Vagina (tissue), 2 donors: ENCODE results near the gene HELZ. TPM values are rescaled to one million over a fixed set of nuclear protein-coding genes. Genes with fewer than 3 reads are reported as not detected.
"Not testable (repeated sequence)": the region's sequence is repeated elsewhere in the genome, so short reads cannot be mapped to it uniquely, and the experiment has no call there.

ENCODE experiments used
- DNase-seq, 2 donors: peaks; one replicate each; pipeline ENCODE4 v3.0.0-alpha.2; 2017; ENCODE audit errors: extremely low spot score in 2 of 2
- H3K27ac ChIP-seq: fragments of 200-600 bp; sonication (generic); one replicate; pipeline ENCODE4 v1.5.1; 2019
- H3K27me3 ChIP-seq: fragments of 200-600 bp; sonication (generic); one replicate; pipeline ENCODE4 v1.5.1; 2019
- H3K36me3 ChIP-seq, 2 donors: fragments of 200-600 bp; sonication (generic); one replicate each; pipeline ENCODE4 v1.5.1; 2017 to 2019
- H3K4me1 ChIP-seq: fragments of 200-600 bp; sonication (generic); one replicate; pipeline ENCODE4 v1.5.1; 2019
- H3K4me3 ChIP-seq, 2 donors: fragments of 200-600 bp; sonication (generic); 1 replicate in 1 of 2; 2 replicates in 1 of 2; pipeline ENCODE4 v1.5.1; 2016 to 2019
- H3K9me3 ChIP-seq: fragments of 200-600 bp; sonication (generic); one replicate; pipeline ENCODE4 v1.5.1; 2019
- POLR2A ChIP-seq, 2 donors: fragments of 450-650 bp; IDR thresholded peaks; one replicate each; pipeline ENCODE4 v1.6.1; 2017; ENCODE audit warnings: antibody characterized with exemption in 2 of 2, mild to moderate bottlenecking in 2 of 2, moderate library complexity in 2 of 2
- POLR2AphosphoS5 ChIP-seq, 2 donors: sonication (generic); formaldehyde crosslinking; IDR thresholded peaks; one replicate each; pipeline ENCODE4 v1.9.0; 2017; ENCODE audit warnings: antibody characterized with exemption in 2 of 2, mild to moderate bottlenecking in 2 of 2, low read depth in 1 of 2; ENCODE audit not compliant: insufficient read depth in 1 of 2
- intact Hi-C: fragments of 100-400 bp; cut with DNase I; formaldehyde crosslinking; loops from one replicate; pipeline ENCODE4 v1.15.1; 2023
- total RNA-seq: library from RNA; depleted of rRNA; stranded (reverse); fragments of >200 nt; gene quantifications from one replicate; pipeline ENCODE4 v1.2.3, GENCODE V29; 2016
- TF ChIP-seq, protein P1 (sequence below), 3 experiments: fragments of 450-650 bp in 2 of 3; fragments of 200-600 bp in 1 of 3; sonication (generic) in 1 of 3; IDR thresholded peaks; one replicate each; pipeline ENCODE4 v1.5.1; 2017 to 2019; ENCODE audit warnings: antibody characterized with exemption in 3 of 3, mild to moderate bottlenecking in 2 of 3, moderate library complexity in 2 of 3

Gene HELZ
- total RNA-seq, 1 donor from 2014 or later, result 31.4 TPM

GRCh38 chr17:67107171-67107570 is 137.8 kb downstream of the HELZ start:
- Histone ChIP-seq H3K4me3 (no peak overlapping the region), H3K27ac (no peak overlapping the region), H3K27me3 (no peaks in the 10 kb centered on the region), H3K36me3 (peaks cover 5 to 30% of the 10 kb centered on the region in 2 donors), H3K4me1 (peaks cover 7% of the 10 kb centered on the region), H3K9me3 (no peaks in the 10 kb centered on the region)
- DNase-seq, result no peak
- intact Hi-C loops, result no loop called here
- TF ChIP-seq POLR2A (IDR thresholded peaks at IDR 0.05), result no peak
- TF ChIP-seq POLR2AphosphoS5 (IDR thresholded peaks at IDR 0.05; ENCODE audit: insufficient read depth in 1 of 2, low read depth in 1 of 2), result no peak
- TF ChIP-seq, protein P1, sequence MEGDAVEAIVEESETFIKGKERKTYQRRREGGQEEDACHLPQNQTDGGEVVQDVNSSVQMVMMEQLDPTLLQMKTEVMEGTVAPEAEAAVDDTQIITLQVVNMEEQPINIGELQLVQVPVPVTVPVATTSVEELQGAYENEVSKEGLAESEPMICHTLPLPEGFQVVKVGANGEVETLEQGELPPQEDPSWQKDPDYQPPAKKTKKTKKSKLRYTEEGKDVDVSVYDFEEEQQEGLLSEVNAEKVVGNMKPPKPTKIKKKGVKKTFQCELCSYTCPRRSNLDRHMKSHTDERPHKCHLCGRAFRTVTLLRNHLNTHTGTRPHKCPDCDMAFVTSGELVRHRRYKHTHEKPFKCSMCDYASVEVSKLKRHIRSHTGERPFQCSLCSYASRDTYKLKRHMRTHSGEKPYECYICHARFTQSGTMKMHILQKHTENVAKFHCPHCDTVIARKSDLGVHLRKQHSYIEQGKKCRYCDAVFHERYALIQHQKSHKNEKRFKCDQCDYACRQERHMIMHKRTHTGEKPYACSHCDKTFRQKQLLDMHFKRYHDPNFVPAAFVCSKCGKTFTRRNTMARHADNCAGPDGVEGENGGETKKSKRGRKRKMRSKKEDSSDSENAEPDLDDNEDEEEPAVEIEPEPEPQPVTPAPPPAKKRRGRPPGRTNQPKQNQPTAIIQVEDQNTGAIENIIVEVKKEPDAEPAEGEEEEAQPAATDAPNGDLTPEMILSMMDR (IDR thresholded peaks at IDR 0.05), result no peak

DNA sequence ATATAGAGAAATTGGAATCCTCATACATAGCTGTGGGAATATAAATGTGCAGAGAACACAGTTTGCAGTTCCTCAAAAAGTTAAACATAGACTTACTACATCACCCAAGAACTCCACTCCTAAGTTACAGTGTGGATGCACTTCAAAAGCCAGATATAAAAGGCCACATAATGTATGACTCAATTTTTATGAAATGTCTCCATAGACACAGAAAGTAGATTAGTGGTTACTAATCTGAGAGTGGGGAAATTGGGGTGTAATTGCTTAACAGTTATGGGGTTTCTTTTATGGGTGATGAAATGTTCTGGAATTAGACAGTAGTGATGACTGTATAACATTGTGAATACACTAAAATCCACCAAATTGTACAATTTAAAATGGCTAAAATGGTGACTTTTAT is 139.8 kb downstream of the HELZ start:
- no peak overlapping the region for H3K4me3 ChIP-seq
- TF ChIP-seq POLR2AphosphoS5 (IDR thresholded peaks at IDR 0.05; ENCODE audit: insufficient read depth in 1 of 2, low read depth in 1 of 2) (no peak), POLR2A (IDR thresholded peaks at IDR 0.05) (no peak)
- TF ChIP-seq, protein P1 (IDR thresholded peaks at IDR 0.05), result no peak
- no peaks in the 10 kb centered on the region for H3K27me3 ChIP-seq
- DNase-seq, result no peak
- no peak overlapping the region for H3K27ac ChIP-seq
- intact Hi-C loops, result no loop called here
- H3K4me1 ChIP-seq, result peaks cover 7% of the 10 kb centered on the region
- no peaks in the 10 kb centered on the region for H3K9me3 ChIP-seq
- peaks cover 5 to 29% of the 10 kb centered on the region in 2 donors for H3K36me3 ChIP-seq

DNA sequence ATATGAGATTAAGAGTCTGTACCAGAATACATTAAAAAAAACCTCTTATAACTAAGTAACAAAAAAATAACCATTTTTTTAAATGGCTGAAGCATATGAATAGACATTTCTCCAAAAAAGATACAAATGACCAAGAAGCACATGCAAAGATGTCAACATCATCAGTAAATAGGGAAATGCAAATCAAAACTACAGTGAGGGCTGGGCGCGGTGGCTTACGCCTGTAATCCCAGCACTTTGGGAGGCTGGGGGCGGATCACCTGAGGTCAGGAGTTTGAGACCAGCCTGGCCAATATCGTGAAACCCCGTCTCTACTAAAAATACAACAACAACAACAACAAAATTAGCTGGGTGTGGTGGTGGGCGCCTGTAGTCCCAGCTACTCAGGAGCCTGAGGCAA is 140.4 kb downstream of the HELZ start:
- H3K27ac ChIP-seq, DNase-seq, H3K4me3 ChIP-seq, H3K27me3 ChIP-seq, H3K4me1 ChIP-seq, H3K9me3 ChIP-seq, intact Hi-C loops: not testable (repeated sequence)
- H3K36me3 ChIP-seq, result peaks cover 5 to 29% of the 10 kb centered on the region in 2 donors

GRCh38 chr17:67098006-67098405 is 147.0 kb downstream of the HELZ start:
- DNase-seq, result no peak
- Histone ChIP-seq H3K4me1 (peaks cover 2% of the 10 kb centered on the region), H3K27me3 (no peaks in the 10 kb centered on the region), H3K9me3 (no peaks in the 10 kb centered on the region), H3K27ac (no peak overlapping the region), H3K36me3 (no peaks in the 10 kb centered on the region), H3K4me3 (no peak overlapping the region)
- TF ChIP-seq POLR2AphosphoS5 (IDR thresholded peaks at IDR 0.05; ENCODE audit: insufficient read depth in 1 of 2, low read depth in 1 of 2), result no peak
- TF ChIP-seq, protein P1 (IDR thresholded peaks at IDR 0.05), result no peak
- TF ChIP-seq POLR2A (IDR thresholded peaks at IDR 0.05), result no peak
- intact Hi-C loops, result no loop called here

GRCh38 chr17:67096609-67097008 is 148.4 kb downstream of the HELZ start:
- DNase-seq, result no peak
- Histone ChIP-seq H3K36me3 (no peaks in the 10 kb centered on the region), H3K4me1 (no peaks in the 10 kb centered on the region), H3K4me3 (no peak overlapping the region), H3K27ac (no peak overlapping the region), H3K27me3 (no peaks in the 10 kb centered on the region), H3K9me3 (no peaks in the 10 kb centered on the region)
- TF ChIP-seq POLR2A (IDR thresholded peaks at IDR 0.05) (no peak), POLR2AphosphoS5 (IDR thresholded peaks at IDR 0.05; ENCODE audit: insufficient read depth in 1 of 2, low read depth in 1 of 2) (no peak)
- TF ChIP-seq, protein P1 (IDR thresholded peaks at IDR 0.05), result no peak
- intact Hi-C loops, result no loop called here

DNA sequence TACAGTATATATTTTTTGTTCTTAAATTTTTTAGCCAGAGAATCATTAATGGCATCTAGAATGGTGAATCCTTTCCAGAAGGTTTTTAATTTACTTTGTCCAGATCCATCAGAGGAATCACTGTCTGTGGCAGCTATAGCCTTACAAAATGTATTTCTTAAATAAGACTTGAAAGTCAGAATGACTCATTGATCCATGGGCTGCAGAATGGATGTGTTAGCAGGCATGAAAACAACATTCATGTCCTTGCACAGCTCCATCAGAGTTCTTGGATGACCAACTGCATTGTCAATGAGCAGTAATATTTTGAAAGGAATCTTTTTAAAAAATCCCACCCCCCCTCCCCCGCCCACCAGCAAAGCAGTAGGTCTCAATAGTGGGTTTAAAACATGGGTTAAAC is 149.2 kb downstream of the HELZ start:
- H3K4me1 ChIP-seq, result no peaks in the 10 kb centered on the region
- H3K27ac ChIP-seq, result no peak overlapping the region
- DNase-seq, result no peak
- TF ChIP-seq POLR2AphosphoS5 (IDR thresholded peaks at IDR 0.05; ENCODE audit: insufficient read depth in 1 of 2, low read depth in 1 of 2) (no peak), POLR2A (IDR thresholded peaks at IDR 0.05) (no peak)
- TF ChIP-seq, protein P1 (IDR thresholded peaks at IDR 0.05), result no peak
- no peaks in the 10 kb centered on the region for H3K9me3 ChIP-seq
- H3K4me3 ChIP-seq, result no peak overlapping the region
- H3K27me3 ChIP-seq, result no peaks in the 10 kb centered on the region
- intact Hi-C loops, result no loop called here
- H3K36me3 ChIP-seq, result no peaks in the 10 kb centered on the region

DNA sequence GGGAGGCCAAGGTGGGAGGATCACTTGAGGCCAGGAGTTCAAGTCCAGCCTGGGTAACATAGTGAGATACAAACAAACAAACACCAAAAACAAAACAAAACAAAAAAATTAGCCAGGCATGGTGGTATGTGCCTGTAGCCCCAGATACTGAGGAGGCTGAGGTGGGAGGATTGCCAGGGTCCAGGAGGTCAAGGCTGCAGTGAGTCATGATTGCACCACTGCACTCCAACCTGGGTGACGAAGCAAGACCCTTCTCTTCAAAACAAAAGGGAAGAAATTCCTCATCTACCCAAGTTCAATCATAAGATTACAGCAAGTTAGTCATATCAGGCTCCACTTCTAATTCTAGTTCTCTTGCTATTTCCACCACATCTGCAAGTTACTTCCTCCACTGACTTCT is 149.7 kb downstream of the HELZ start:
- H3K36me3 ChIP-seq, H3K27ac ChIP-seq, H3K27me3 ChIP-seq, H3K4me1 ChIP-seq, DNase-seq, H3K9me3 ChIP-seq, H3K4me3 ChIP-seq, intact Hi-C loops: not testable (repeated sequence)
